ENCODE measurements around the gene TACR3.
"Not testable (repeated sequence)": the region's sequence is repeated elsewhere in the genome, so short reads cannot be mapped to it uniquely, and the experiment has no call there.

TACR3 gene, protein sequence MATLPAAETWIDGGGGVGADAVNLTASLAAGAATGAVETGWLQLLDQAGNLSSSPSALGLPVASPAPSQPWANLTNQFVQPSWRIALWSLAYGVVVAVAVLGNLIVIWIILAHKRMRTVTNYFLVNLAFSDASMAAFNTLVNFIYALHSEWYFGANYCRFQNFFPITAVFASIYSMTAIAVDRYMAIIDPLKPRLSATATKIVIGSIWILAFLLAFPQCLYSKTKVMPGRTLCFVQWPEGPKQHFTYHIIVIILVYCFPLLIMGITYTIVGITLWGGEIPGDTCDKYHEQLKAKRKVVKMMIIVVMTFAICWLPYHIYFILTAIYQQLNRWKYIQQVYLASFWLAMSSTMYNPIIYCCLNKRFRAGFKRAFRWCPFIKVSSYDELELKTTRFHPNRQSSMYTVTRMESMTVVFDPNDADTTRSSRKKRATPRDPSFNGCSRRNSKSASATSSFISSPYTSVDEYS

DNA sequence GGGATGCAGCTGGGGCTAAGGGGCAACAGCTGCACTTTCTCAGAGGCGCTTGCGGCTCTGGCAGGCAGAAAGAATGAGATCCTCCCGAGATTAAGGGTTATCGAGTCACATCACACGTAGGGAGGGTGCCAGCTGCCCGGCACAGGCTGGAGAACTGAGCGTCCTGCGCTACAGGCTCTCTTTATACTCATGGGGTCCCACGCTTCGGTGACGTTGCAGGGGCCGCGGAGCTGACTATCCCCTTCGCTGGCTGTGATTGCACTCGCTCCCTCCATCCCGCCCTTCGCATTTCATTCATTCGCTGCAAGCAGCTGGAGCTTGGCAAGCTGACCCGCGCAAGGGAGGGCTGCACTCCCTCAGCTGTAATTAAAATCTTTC lies at the start of gene TACR3:
Gene TACR3 (minus strand): TSS at position 156 of the 378 bp plus-strand sequence. CDS start 310 bp downstream, outside the sequence.
- DNase-seq: no peak

DNA sequence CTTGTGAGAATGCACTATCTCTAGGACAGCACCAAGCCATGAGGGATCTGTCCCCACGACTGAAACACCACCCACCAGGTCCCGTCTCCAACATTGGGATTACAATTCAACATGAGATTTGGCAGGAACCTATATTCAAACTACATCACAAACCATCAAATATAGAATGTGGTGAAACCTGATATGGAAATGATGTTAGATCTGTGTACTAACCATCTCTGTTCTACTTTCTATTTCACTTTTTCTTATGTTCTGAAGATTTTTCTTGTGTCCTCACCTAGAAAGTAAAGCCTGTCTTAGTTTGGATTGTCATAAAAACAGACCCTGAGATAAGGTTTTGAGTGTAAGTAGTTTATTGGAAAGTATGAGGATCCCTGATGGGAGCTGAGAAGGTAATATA lies 37.8 kb upstream of the TACR3 start:
- DNase-seq: no peak

DNA sequence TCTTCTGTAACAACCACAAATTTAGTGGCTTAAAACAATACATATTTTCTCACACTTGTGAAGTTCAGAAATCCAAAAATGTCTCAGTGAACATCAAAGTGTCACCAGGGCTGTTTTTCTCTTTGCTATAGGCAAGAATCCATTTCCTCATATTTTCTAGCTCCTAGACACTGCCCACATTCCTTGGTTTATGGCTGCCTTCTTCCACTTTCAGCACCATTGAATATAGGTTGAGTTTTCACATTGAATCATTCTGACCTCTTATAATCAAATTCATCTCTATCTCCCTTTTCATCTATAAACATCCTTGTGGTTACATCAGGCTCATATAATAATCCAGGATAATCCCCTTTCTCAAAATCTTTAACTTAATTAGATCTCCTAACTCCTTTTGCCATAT lies 37.0 kb upstream of the TACR3 start:
- no peak for DNase-seq

DNA sequence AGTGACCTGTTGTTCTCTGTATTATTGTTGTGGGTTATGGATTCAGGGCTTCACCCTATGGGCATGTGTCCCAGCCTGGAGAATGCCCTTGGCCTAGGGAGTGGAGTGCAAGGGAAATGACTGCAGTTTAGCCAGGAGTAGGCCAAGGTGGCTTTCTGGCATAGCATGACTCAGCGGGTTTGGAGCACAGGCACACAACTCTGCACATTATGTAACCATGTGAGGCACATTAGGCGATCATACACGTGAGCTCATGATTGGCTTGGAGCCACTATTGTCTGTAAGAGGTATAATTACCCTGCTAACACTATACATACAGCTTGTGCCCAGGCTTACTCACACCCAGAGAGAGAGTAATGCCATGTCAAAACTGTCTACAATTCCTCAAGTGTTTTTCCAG lies 35.1 kb upstream of the TACR3 start:
- no peak for DNase-seq

DNA sequence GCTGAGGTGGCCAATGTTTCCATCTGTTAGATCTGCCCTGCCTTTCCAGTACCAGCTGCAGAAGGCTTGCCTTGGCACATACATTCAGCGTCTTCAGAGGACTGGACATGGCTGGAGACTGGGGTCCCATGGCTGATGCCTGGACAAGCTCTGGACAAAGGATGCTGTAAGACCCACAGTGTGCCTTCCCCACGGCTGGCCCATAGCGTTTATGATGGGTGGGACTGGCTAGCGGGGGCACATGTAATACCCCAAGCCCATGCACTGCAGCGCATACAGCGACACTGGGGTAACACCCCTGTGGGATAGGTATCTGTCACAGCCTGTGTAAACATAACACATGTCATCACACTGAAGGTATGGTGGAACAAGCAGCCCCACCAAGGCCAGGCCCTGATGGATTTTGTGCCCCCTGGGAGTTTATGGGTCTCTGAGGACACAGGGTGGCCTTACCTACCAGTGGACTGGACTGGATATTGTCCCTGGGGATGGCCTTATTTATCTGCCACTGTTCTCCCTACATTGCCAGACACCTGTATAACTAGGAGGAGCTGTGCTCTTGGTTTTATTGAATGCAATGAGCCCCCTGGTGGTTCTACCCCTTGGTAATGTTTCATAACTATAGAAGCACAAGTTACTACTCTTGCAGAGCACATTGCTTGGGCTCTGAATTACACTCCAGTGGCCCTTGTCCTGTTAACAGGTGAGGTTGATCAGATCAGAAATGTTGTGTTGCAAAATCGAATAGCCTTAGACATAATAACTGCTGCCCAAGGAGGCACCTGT lies 34.3 kb upstream of the TACR3 start:
- DNase-seq: no peak

DNA sequence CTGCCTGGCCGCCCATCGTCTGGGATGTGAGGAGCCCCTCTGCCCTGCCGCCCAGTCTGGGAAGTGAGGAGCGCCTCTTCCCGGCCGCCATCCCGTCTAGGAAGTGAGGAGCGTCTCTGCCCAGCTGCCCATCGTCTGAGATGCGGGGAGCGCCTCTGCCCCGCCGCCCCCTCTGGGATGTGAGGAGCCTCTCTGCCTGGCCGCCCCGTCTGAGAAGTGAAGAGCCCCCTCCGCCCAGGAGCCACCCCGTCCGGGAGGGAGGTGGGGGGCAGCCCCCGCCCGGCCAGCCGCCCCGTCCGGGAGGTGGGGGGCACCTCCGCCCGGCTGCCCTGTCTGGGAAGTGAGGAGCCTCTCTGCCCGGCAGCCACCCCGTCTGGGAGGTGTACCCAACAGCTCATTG lies 3.4 kb upstream of the TACR3 start:
- DNase-seq: not testable (repeated sequence)

DNA sequence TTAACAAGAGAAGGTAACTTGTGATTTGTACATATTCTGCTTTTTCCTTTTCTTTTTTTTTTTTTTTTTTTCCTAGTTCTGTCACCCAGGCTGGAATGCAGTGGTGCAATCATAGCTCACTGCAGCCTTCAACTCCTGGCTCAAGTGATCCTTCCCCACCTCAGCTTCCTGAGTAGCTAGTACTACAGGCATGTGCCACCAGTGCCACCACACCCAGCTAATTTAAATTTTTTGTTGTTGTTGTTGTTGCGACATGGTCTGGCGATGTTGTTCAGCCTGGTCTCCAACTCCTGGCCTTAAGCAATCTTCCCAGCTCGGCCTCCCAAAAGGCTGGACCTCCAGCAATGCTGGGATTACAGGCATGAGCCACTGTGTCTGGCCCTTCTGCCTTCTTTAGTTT lies 1.5 kb upstream of the TACR3 start:
- DNase-seq: no peak

DNA sequence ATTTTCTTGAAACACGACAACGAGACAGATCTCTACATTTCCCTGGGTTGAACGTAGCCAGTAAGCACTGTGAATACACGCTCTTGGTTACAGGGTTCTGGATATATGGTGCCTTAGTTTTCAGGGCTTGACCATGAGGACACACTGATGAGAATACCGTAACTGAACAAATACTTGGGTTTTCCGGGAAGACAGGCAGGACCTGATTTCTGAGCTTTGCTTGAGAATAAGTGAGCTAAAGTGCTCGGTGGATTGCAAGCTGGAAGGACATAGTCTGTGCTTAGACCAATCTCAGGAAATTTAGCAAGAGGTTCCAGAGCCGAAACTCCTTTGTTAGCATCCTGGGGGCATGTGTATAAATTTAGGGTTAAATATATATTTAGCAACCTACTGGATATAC lies 876 bp upstream of the TACR3 start:
- DNase-seq: no peak

DNA sequence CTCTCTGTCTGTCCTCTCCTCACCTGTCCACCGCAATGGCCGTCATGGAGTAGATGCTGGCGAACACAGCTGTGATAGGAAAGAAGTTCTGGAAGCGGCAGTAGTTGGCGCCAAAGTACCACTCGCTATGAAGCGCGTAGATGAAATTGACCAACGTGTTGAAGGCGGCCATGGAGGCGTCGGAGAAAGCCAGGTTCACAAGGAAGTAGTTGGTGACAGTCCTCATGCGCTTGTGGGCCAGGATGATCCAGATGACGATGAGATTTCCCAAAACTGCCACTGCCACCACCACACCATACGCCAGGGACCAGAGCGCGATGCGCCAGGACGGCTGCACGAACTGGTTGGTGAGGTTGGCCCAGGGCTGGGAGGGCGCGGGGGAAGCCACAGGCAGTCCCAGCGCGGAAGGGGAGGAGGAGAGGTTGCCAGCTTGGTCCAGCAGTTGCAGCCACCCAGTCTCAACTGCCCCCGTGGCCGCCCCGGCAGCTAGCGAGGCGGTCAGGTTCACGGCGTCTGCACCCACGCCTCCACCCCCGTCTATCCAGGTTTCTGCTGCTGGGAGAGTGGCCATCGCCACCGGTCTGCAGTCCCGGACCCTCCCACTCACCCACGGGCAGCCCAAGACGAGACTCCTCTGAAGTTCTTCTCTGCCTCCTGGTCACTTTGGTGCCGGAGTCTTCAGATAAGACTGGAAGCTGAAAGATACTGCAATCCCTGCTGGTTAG lies 518 bp downstream of the TACR3 start:
- DNase-seq: no peak

DNA sequence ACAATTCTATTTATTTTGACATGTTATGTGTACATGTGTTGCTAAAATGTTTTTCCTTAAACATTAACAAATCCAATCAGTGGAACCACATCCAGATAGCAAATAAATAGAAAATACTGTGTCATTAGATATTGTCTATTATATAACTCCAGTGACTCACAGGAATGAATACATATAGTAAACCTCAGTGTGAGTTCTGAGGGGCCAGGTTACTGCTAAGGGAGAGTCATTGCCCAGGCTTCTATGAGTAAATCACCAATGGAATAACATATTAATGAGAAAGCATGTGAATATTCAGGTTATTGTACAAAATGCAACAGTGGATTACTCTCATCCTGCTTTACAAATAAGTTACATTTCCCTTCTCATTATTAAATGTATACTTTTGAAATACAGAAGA lies 27.2 kb downstream of the TACR3 start:
- no peak for DNase-seq

DNA sequence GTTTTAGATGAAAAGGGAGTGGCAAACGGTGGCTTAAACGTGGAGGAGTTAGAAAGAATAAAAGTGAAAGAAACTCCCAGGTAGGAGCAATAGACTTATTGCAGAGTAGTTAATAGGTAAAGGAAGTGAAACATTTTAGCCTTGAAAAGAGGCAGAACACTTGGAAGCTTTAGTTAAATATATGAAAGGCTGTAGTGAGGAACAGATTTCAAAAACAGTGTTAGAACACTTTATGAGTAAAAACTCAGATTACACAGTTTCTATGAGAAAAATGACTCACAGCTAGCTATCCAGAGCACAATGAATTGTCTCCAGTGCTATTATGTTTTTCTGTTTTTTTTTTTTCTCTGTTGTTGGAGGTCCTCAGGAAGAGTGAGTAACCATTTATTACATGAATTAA lies 45.8 kb downstream of the TACR3 start:
- DNase-seq: no peak

DNA sequence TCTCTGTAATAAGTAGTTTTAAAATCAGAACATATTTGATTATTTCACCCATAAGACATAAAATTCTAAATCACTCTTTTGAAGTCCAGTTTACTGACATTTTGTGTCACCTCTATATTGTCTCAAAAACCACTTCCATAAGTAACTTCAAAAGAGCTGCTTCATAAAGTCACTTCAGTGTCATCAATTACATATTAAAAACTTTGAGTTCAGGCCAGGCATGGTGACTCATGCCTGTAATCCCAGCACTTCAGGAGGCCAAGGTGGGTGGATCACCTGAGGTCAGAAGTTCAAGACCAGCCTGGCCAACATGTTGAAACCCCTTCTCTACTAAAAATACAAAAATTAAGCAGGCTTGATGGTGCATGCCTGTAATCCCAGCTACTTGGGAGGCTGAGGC lies 53.0 kb downstream of the TACR3 start:
- DNase-seq: not testable (repeated sequence)

DNA sequence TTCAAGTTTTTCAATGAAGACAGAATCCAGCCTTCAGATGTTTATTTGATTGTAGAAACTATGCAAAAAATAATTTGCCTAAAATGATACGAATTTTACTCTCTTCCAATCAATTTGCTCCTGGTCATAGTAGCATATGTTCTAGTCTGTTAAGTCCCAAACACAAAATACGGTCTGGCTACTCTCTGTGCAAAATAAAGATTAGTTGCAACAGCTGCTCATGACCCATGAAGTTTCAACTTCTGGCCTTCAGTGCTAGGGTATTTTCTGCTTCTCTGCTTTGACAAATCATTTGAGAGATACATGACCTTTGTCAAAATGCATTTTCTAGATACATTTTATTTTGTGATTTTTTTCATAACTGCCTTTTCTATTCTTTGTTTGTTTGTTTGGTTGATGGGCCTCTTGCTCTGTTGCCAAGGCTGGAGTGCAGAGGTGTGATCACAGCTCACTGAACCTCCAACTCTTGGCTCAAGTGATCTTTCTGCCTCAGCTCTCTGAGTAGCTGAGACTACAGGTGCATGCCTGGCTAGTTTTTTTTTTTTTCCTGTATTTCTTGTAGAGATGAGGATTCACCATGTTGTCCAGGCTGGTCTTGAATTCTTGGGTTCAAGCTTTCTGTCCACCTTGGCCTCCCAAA lies 55.2 kb downstream of the TACR3 start:
- no peak for DNase-seq

DNA sequence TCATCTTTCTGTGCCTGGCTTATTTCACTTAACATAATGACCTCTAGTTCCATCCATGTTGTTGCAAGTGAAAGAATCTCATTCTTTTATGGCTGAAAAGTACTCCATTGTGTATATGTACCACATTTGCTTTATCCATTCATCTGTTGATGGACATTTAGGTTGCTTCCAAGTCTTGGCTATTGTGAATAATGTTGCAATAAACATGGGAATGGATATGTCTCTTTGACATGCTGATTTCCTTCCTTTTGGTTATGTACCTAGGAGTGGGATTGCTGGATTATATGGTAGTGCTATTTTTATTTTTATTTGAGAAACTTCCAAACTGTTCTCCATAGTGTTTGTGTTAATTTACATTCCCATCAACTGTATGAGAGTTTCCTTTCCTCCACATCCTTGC lies 71.2 kb downstream of the TACR3 start:
- DNase-seq: no peak

DNA sequence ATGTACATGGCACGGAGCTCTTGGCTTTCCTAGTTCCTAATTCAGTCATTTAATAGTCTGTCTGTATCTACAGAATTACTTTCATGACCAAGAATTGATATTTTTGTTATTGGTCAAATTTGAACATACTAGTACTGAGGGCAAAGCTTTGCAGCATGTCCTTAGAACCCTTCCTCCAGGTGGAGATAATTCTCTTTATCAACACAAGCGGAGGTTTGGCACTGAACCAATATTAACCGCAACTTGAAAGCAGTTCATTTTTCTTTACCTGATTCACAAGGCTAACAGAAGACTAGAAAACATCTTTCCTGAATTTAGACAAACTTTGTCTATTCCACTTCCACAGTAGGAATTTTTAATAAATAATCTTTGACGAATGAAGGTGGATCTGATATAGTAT lies 73.8 kb downstream of the TACR3 start:
- DNase-seq: no peak

DNA sequence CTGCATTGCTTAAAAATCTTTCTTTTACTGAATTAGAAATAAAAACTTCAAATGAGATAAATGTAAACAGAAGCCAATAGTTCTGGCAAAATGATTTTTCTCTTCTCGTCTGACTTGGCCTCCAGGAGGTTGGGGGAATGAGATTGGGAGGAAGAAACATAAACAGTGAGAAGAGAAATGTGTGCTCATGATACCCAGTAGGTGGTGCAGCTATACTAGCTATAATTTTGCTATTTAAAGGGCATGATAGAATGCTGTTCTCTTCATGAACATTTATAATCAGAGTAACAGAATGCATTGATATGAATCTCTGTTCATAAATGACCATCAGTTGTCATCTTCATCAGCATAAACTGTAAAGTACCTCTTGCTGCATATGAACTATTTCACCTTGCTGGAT lies 85.5 kb downstream of the TACR3 start:
- DNase-seq: no peak

DNA sequence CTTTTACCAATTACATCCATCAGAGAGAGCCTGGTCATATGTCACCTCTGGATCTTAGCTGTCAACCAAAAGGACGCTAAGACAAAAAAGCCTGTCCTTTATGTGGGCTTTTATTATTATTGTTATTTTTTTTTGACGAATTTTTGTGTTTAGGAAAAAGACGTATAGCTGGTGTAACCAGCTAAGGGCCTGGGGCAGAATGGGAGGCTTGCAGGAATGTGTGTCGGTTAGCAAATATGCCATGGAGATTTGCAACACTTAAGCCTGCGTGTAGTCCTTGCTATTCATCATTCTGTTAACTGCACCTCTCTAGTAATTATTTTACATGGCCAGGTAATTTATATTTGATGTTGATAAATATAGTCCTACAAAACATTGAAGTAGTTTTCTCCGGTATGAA lies 93.5 kb downstream of the TACR3 start:
- DNase-seq: no peak

DNA sequence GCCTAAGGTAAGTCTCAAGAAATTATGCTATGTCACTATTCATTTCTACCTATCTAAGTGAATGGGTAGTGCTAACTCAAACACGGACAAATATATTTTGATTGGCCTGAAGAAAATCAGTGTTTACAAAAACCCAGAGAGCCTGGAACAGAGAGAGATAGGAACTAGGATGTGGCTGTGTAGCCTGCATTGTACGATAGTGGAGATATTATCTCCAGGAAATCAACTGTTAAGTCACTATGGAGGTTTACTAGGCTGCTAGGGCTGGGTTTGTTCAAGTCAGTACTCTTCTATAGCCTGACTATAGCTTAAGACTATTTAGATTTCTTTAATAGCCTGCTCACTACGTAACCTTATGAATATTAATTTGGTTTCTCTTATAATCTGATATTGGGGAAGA lies 127.9 kb downstream of the TACR3 start:
- DNase-seq: no peak

DNA sequence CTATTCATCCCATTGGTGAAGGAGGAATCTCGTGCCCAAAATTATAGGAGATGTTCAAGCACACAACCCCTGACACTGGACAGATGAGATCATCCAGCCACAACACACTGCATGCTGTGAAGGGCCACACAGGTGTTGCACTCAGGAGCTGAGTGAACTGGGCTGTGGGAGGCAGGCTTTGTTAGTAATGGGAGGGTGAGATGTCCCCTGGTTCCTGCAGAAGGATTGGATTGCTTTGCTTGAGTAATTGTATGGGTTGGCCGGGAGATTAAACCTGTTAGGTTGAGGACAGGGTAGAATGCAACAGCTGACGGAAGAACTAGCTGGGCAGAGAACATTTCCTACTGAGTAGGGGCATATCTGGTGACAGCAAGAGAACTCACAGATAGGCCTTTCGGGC lies 152.2 kb downstream of the TACR3 start:
- no peak for DNase-seq

DNA sequence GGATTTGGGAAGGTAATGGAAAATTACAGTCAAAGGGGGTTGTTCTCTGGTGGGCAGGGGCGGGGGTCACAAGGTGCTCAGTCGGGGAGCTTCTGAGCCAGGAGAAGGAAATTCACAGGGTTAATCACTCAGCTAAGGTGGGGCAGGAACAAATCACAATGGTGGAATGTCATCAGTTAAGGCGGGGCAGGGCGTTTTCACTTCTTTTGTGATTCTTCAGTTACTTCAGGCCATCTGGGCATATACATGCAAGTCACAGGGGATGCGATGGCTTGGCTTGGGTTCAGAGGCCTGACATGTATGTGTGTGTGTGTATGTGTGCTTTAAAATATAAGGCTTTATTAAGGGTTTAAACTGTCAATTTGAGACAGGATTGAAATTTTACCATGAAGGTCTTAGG lies 160.6 kb downstream of the TACR3 start:
- not testable (repeated sequence) for DNase-seq

Measured in activated gamma-delta T cell treated with Interleukin-2 at 50 U/mL for 16 hours (primary cell).